Caco-2 (cell line): ENCODE data around the gene AIG1. TPM values are rescaled to one million over a fixed set of nuclear protein-coding genes. Genes with fewer than 3 reads are reported as not detected.

Source experiments
- BruUV-seq: library from RNA; stranded (reverse); fragments of 400-500 nt; replicated peaks from 2 replicates; lab custom pipeline; 2021; lab: Mats Ljungman, UMichigan
- CTCF ChIA-PET: fragments of 300-600 bp; sonication (Branson Sonifier 250); formaldehyde crosslinking; loops from one replicate; lab custom pipeline; 2022; ENCODE audit warnings: antibody characterized with exemption; lab: Charles Lee
- POLR2A ChIA-PET: fragments of 300-600 bp; sonication (Branson Sonifier 250); formaldehyde crosslinking; loops from one replicate; lab custom pipeline; 2022; ENCODE audit warnings: antibody characterized with exemption; lab: Charles Lee
- DNase-seq, 2 experiments: peaks; one replicate each; pipeline versions ENCODE4 v3.0.0 to v3.0.0-alpha.2; 2020 to 2022
- H3K27me3 ChIP-seq: replicated peaks from 2 replicates; pipeline ENCODE4 v1.6.0; 2011; ENCODE audit warnings: low read length; ENCODE audit not compliant: control insufficient read depth, insufficient read depth
- H3K36me3 ChIP-seq: 2 replicates; pipeline ENCODE4 v1.5.1; 2011; ENCODE audit warnings: low read length; ENCODE audit not compliant: control insufficient read depth, insufficient read depth
- H3K4me1 ChIP-seq: fragments of 250-450 bp; sonication (Bioruptor Pico); 2 replicates; pipeline ENCODE4 v1.5.1; 2020; ENCODE audit warnings: mild to moderate bottlenecking
- H3K4me3 ChIP-seq: 2 replicates; pipeline ENCODE4 v1.5.1; 2011; ENCODE audit warnings: low read depth, mild to moderate bottlenecking, control low read depth, low read length
- H3K9me3 ChIP-seq: fragments of 250-450 bp; sonication (Bioruptor Pico); 2 replicates; pipeline ENCODE4 v1.5.1; 2020; ENCODE audit warnings: mild to moderate bottlenecking, moderate library complexity
- H3K27ac Mint-ChIP-seq: one replicate; pipeline ENCODE4 v1.8.0; 2022; ENCODE audit warnings: mixed read lengths; ENCODE audit not compliant: unreplicated experiment
- H3K27me3 Mint-ChIP-seq: one replicate; pipeline ENCODE4 v1.8.0; 2022; ENCODE audit warnings: mixed read lengths; ENCODE audit not compliant: insufficient read depth, unreplicated experiment
- H3K36me3 Mint-ChIP-seq: one replicate; pipeline ENCODE4 v1.8.0; 2022; ENCODE audit warnings: mild to moderate bottlenecking, mixed read lengths; ENCODE audit not compliant: insufficient read depth, unreplicated experiment
- H3K4me1 Mint-ChIP-seq: one replicate; pipeline ENCODE4 v1.8.0; 2022; ENCODE audit warnings: low read depth, mixed read lengths; ENCODE audit not compliant: unreplicated experiment
- H3K4me3 Mint-ChIP-seq: one replicate; pipeline ENCODE4 v1.8.0; 2022; ENCODE audit warnings: mild to moderate bottlenecking, moderate library complexity, mixed read lengths; ENCODE audit not compliant: unreplicated experiment
- H3K9me3 Mint-ChIP-seq: one replicate; pipeline ENCODE4 v1.8.0; 2022; ENCODE audit warnings: mixed read lengths; ENCODE audit not compliant: unreplicated experiment
- CTCF ChIP-seq, 2 experiments: fragments of 200-600 bp in 1 of 2; IDR thresholded peaks; 1 replicate in 1 of 2; 2 replicates in 1 of 2; pipeline versions ENCODE4 v1.5.1 to v1.8.0; 2011 to 2022; ENCODE audit warnings: antibody characterized with exemption in 1 of 2, control low read depth in 1 of 2, inconsistent platforms in 1 of 2, low read depth in 1 of 2, low read length in 1 of 2, mild to moderate bottlenecking in 1 of 2, moderate library complexity in 1 of 2; ENCODE audit not compliant: insufficient read depth in 1 of 2, severe bottlenecking in 1 of 2, unreplicated experiment in 1 of 2
- intact Hi-C: fragments of 100-400 bp; cut with micrococcal nuclease; formaldehyde crosslinking; loops from one replicate; pipeline ENCODE4 v1.10.0; 2022; ENCODE audit not compliant: unreplicated experiment
- total RNA-seq: library from RNA; stranded (reverse); gene quantifications from 2 replicates; pipeline ENCODE4 v1.2.3, GENCODE V29; 2022

Gene AIG1
- total RNA-seq, 1 experiment from 2014 or later, result 27.6 TPM

DNA sequence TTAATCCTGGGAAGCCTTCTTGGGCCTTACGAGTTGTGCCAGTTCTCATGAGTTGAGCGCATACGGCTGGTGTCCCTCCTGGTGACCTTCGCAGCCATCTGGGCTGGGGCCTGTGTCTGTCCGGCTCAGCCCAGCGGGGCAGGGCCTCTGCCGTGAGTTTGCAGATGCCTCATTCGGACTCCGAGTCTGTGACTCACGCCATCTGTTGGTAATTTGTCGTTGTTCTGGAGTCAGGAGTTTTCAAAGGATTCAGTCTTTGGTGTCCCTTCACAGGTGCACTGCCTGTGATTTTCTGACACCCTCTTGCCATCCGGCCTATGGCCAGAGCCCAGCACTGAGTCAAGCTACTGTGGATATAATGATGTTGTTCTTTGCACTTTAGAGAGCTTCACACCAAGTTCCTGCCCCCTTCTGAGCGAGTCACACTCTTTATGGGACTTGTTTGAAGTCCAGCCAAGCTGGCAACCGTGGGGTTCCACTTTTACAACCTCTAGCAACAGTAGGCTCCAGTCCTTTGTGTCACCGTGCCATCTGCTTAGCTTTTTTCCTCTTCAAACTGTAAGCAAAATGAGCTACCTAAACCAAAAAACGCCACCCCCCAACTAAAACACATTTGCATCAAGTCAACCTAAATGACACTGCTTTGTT, 175.6 kb downstream of the AIG1 start:
- no TSS peak for BruUV-seq
- no peak overlapping the region for H3K27ac Mint-ChIP-seq
- Histone ChIP-seq H3K4me3 (no peak overlapping the region), H3K36me3 (no peaks in the 10 kb centered on the region), H3K27me3 (no peaks in the 10 kb centered on the region), H3K4me1 (peaks cover 3% of the 10 kb centered on the region; the same call in 1 of the 2 replicates), H3K9me3 (no peaks in the 10 kb centered on the region)
- no peaks in the 10 kb centered on the region for H3K4me1 Mint-ChIP-seq
- no peaks in the 10 kb centered on the region for H3K27me3 Mint-ChIP-seq
- no peaks in the 10 kb centered on the region for H3K36me3 Mint-ChIP-seq
- DNase-seq, result no peak
- no peak overlapping the region for H3K4me3 Mint-ChIP-seq
- H3K9me3 Mint-ChIP-seq, result no peaks in the 10 kb centered on the region
- intact Hi-C loops, result no loop called here
- no peak for TF ChIP-seq CTCF (IDR thresholded peaks at IDR 0.05; ENCODE audit: insufficient read depth in 1 of 2, low read depth in 1 of 2, low read length in 1 of 2, severe bottlenecking in 1 of 2, unreplicated experiment in 1 of 2)
- CTCF ChIA-PET, result no interaction called here
- POLR2A ChIA-PET, result no interaction called here

DNA sequence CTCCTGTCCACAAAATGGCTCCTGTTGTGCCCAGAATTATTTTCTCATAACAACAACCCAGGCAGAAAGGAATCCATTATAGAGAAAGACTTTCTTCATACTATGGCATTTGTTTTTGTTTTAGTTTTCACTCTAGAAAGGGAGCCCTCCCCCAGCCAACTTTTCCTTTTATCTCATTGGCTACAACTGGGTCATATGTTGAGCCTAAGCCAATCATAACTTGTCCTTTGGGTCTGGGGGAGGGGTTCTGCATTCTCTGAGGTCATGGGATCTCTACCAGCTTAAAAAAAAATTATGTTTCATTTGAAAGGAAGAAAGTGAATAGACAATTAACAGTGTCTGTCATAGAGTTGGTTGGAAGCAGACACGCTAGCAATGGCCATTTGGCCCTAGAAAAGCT, 177.6 kb downstream of the AIG1 start:
- no peak overlapping the region for H3K27ac Mint-ChIP-seq
- intact Hi-C loops, result no loop called here
- no peak for DNase-seq
- BruUV-seq, result no TSS peak
- no peaks in the 10 kb centered on the region for H3K27me3 ChIP-seq
- H3K9me3 ChIP-seq, result no peaks in the 10 kb centered on the region
- peaks cover 3% of the 10 kb centered on the region; the same call in 1 of the 2 replicates for H3K4me1 ChIP-seq
- no peak for TF ChIP-seq CTCF (IDR thresholded peaks at IDR 0.05; ENCODE audit: insufficient read depth in 1 of 2, low read depth in 1 of 2, low read length in 1 of 2, severe bottlenecking in 1 of 2, unreplicated experiment in 1 of 2)
- no peaks in the 10 kb centered on the region for H3K27me3 Mint-ChIP-seq
- CTCF ChIA-PET, result no interaction called here
- H3K4me3 Mint-ChIP-seq, result no peak overlapping the region
- no peaks in the 10 kb centered on the region for H3K9me3 Mint-ChIP-seq
- no peaks in the 10 kb centered on the region for H3K36me3 ChIP-seq
- H3K36me3 Mint-ChIP-seq, result no peaks in the 10 kb centered on the region
- H3K4me1 Mint-ChIP-seq, result no peaks in the 10 kb centered on the region
- POLR2A ChIA-PET, result no interaction called here
- no peak overlapping the region for H3K4me3 ChIP-seq

DNA sequence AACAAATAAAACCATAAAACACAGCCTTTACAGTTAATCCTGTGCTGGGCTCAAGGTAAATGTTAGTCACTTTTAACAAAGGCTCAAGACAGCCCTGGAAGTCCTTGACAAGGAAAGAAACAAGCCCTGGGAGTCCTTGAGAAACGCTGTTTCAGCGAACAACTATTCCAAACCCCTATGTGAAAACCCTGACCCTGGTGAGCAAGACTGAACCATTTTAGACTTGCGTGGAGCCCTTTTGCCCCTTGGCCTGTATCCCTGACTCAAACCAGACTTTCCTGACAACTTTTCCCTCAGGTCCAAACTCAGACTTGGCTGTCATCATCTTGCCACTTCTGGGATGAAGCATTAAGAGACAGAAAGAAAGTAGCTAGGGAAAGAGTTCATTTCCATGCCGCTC, 180.4 kb downstream of the AIG1 start:
- no TSS peak for BruUV-seq
- DNase-seq, result no peak
- intact Hi-C loops, result no loop called here
- no peak for TF ChIP-seq CTCF (IDR thresholded peaks at IDR 0.05; ENCODE audit: insufficient read depth in 1 of 2, low read depth in 1 of 2, low read length in 1 of 2, severe bottlenecking in 1 of 2, unreplicated experiment in 1 of 2)
- Mint-ChIP-seq H3K27me3 (no peaks in the 10 kb centered on the region), H3K27ac (no peak overlapping the region), H3K36me3 (no peaks in the 10 kb centered on the region), H3K4me1 (no peaks in the 10 kb centered on the region), H3K9me3 (no peaks in the 10 kb centered on the region), H3K4me3 (no peak overlapping the region)
- no peaks in the 10 kb centered on the region for H3K4me1 ChIP-seq
- no peaks in the 10 kb centered on the region for H3K36me3 ChIP-seq
- ChIA-PET CTCF (no interaction called here), POLR2A (no interaction called here)
- no peaks in the 10 kb centered on the region for H3K9me3 ChIP-seq
- no peak overlapping the region for H3K4me3 ChIP-seq
- H3K27me3 ChIP-seq, result no peaks in the 10 kb centered on the region
